Measurements from ENCODE around the gene TPK1.
A peak's percentile ranks its signal among the peaks of the same experiment; 100 is the strongest.

TPK1 gene

GRCh38 chr7:144835652-144836544, at the start of gene TPK1:
Gene TPK1, minus strand, starts transcription at chr7:144836053. Its CDS starts 451 bp downstream, at chr7:144835602.
- peak; percentile 85 for DNase-seq
- peaks cover 39% of the 10 kb centered on the region for H3K9me3 Mint-ChIP-seq
- peaks cover 5% of the 10 kb centered on the region for H3K36me3 Mint-ChIP-seq (ENCODE audit: low read depth)
- TF ChIP-seq CTCF (IDR thresholded peaks at IDR 0.05) = no peak
- H3K27me3 Mint-ChIP-seq (ENCODE audit: low read depth, poor library complexity) = peaks cover 15% of the 10 kb centered on the region
- H3K27ac Mint-ChIP-seq = peak within 1 kb of the TSS; percentile 98
- peak within 1 kb of the TSS; percentile 98 for H3K4me3 Mint-ChIP-seq
- H3K4me1 Mint-ChIP-seq = peaks cover 7% of the 10 kb centered on the region

- H3K27me3 Mint-ChIP-seq (ENCODE audit: low read depth, poor library complexity) = no peaks in the 10 kb centered on the region
- H3K4me3 Mint-ChIP-seq = no peak overlapping the region
- no peaks in the 10 kb centered on the region for H3K9me3 Mint-ChIP-seq
- no peak for TF ChIP-seq CTCF (IDR thresholded peaks at IDR 0.05)
- no peaks in the 10 kb centered on the region for H3K36me3 Mint-ChIP-seq (ENCODE audit: low read depth)
- DNase-seq = no peak
- H3K27ac Mint-ChIP-seq = no peak overlapping the region
- H3K4me1 Mint-ChIP-seq = no peaks in the 10 kb centered on the region
Observed at GRCh38 chr7:144885478-144885877, 49.6 kb upstream of the TPK1 start.

- TF ChIP-seq CTCF (IDR thresholded peaks at IDR 0.05) = no peak
- no peaks in the 10 kb centered on the region for H3K4me1 Mint-ChIP-seq
- H3K27ac Mint-ChIP-seq = no peak overlapping the region
- no peaks in the 10 kb centered on the region for H3K27me3 Mint-ChIP-seq (ENCODE audit: low read depth, poor library complexity)
- no peaks in the 10 kb centered on the region for H3K36me3 Mint-ChIP-seq (ENCODE audit: low read depth)
- no peak overlapping the region for H3K4me3 Mint-ChIP-seq
- no peak for DNase-seq
- H3K9me3 Mint-ChIP-seq = no peaks in the 10 kb centered on the region
Observed at GRCh38 chr7:144884896-144885295, 49.0 kb upstream of the TPK1 start.

GRCh38 chr7:144873316-144873845, 37.5 kb upstream of the TPK1 start:
- Mint-ChIP-seq H3K4me3 (no peak overlapping the region), H3K9me3 (no peaks in the 10 kb centered on the region), H3K27me3 (ENCODE audit: low read depth, poor library complexity) (no peaks in the 10 kb centered on the region), H3K4me1 (no peaks in the 10 kb centered on the region), H3K36me3 (ENCODE audit: low read depth) (no peaks in the 10 kb centered on the region), H3K27ac (no peak overlapping the region)
- no peak for DNase-seq
- TF ChIP-seq CTCF (IDR thresholded peaks at IDR 0.05) = no peak

- Mint-ChIP-seq H3K27ac (no peak overlapping the region), H3K27me3 (ENCODE audit: low read depth, poor library complexity) (no peaks in the 10 kb centered on the region), H3K4me1 (no peaks in the 10 kb centered on the region), H3K9me3 (no peaks in the 10 kb centered on the region), H3K36me3 (ENCODE audit: low read depth) (no peaks in the 10 kb centered on the region), H3K4me3 (no peak overlapping the region)
- DNase-seq = no peak
- TF ChIP-seq CTCF (IDR thresholded peaks at IDR 0.05) = no peak
Observed at GRCh38 chr7:144869082-144869481, 33.2 kb upstream of the TPK1 start.
